Measurements from ENCODE around the gene AP1S1.

DNA sequence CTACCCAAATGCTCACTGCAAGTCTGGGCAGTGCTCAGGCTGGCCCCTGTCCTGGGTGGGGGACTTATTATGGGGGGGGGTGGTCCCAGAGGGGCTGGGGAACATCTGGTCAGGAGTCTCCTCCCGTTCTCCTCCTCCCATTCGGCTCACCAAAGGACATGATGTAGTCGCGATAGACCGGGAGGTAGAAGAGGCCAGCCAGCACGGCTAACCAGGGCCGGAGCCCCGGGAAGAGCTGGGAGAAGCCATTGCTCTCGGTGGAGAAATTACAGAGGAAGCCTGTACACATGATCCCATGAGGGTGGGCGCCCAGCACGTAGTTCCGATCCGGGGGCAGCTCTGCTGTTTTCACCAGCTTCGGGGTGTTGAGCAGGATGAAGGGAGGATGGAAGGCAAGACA is 44.2 kb downstream of the AP1S1 start:
- TF ChIP-seq CTCF (IDR thresholded peaks at IDR 0.05; ENCODE audit: extremely low read depth in 1 of 2, insufficient read depth in 1 of 2, low read depth in 1 of 2, low read length in 2 of 2) (no peak), EZH2 (IDR thresholded peaks at IDR 0.05; ENCODE audit: borderline replicate concordance, low read depth, low read length, severe bottlenecking) (no peak), POLR2A (IDR thresholded peaks at IDR 0.05; ENCODE audit: low read depth, low read length) (no peak), POLR2AphosphoS5 (IDR thresholded peaks at IDR 0.05; ENCODE audit: insufficient read depth, low read depth, low read length) (no peak), GATA2 (IDR thresholded peaks at IDR 0.05; ENCODE audit: insufficient read depth, insufficient read length, low read depth, low read length) (no peak)

Measured in endothelial cell of umbilical vein (primary cell).